HAP-1 (cell line): ENCODE results near the gene PCDH18.
"Not testable (repeated sequence)": the region's sequence is repeated elsewhere in the genome, so short reads cannot be mapped to it uniquely, and the experiment has no call there.

Source experiments
- DNase-seq, 2 experiments: peaks; one replicate each; pipeline ENCODE4 v3.0.0-alpha.2; 2016 to 2020; ENCODE audit warnings: low spot score in 2 of 2
- H3K27me3 ChIP-seq: fragments of 250-450 bp; sonication (Bioruptor Pico); 2 replicates; pipeline ENCODE4 v1.5.1; 2020; ENCODE audit warnings: low read depth, mild to moderate bottlenecking, moderate library complexity
- H3K36me3 ChIP-seq: fragments of 250-450 bp; sonication (Bioruptor Pico); replicated peaks from 2 replicates; pipeline ENCODE4 v1.5.1; 2020; ENCODE audit warnings: mild to moderate bottlenecking
- H3K4me1 ChIP-seq: fragments of 250-450 bp; sonication (Bioruptor Pico); 2 replicates; pipeline ENCODE4 v1.5.1; 2020; ENCODE audit warnings: mild to moderate bottlenecking
- H3K4me3 ChIP-seq: fragments of 250-450 bp; sonication (Bioruptor Pico); 2 replicates; pipeline ENCODE4 v1.5.1; 2020; ENCODE audit warnings: mild to moderate bottlenecking, moderate library complexity
- H3K9me3 ChIP-seq: fragments of 250-450 bp; sonication (Bioruptor Pico); 2 replicates; pipeline ENCODE4 v1.5.1; 2020; ENCODE audit warnings: mild to moderate bottlenecking, moderate library complexity
- in situ Hi-C: fragments of 300-500 bp; cut with MboI; formaldehyde crosslinking; loops from 3 replicates; pipeline ENCODE4 v1.14.3; 2020; ENCODE audit warnings: low sequenced_read_pairs, inconsistent platforms, mixed read lengths

The PCDH18 gene

DNA sequence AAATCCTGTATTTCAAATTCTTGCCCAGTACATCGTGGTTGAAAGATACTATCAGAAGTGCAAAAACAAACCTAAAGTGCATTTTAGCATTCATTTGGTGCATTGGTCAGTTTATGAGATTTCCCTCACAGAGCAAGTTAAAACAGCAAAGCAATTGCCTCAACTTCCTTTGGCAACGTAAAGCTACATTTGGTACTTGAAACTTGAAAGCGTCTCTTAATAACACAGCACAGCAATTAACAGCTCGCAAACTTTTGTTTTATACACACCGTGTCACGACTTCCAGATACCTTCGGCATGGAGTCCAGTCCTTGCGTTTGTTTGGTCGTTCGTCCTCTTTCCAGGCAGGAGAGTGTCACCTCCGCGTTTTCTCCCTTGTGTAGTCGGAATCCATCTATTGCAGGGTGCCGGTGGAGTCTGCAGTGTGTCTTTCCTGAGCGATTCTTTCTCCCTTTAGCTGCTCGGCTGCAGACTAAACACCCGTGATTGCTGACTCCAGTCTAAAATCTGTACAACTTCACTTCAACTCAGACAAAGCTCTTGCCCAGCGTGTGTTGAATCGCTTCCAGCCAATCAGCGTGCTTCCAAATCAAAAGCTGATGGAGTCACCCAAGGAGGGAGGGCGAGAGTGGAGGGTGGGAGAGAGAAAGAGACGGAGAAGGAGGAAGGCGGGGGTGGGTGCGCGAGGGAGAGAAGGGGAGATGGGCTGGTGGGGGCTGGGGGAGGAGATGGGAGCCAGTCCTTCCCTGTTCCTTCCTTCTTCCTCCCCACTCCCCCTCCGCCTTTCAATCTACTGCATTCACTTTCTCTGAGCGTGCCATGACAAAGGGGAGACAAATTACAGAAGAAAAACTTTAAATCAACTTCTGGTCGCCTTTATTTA, at the start of gene PCDH18:
Gene PCDH18 (minus strand): TSS at position 509 of the 883 bp plus-strand sequence. CDS start 406 bp downstream, at position 103.
- Histone ChIP-seq H3K9me3 (no peaks in the 10 kb centered on the region), H3K27me3 (no peaks in the 10 kb centered on the region), H3K4me1 (peaks cover 43% of the 10 kb centered on the region), H3K36me3 (peaks cover 32% of the 10 kb centered on the region), H3K4me3 (peak within 1 kb of the TSS; percentile 64)
- peak; percentile 96 to 97 for DNase-seq
- in situ Hi-C loops = no loop called here

DNA sequence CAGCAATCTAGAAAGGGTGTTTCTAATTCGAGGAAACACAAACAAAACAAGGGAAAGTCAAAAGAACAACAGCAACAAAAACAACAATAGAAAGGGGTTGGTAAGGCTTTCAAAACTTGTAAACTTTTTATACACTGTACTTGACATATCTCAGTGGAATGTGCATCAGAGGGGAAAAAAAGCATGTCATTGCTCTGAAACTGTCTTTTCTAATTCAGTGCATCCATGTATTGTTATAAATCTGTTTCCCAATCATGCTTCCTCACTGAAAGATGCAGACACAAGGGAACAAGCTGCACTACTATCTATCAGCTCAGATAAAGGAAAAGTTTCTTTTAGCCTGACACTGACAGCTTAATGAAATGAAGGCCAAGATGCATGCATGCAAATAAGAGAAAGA, 44.2 kb upstream of the PCDH18 start:
- in situ Hi-C loops = no loop called here
- no peaks in the 10 kb centered on the region for H3K36me3 ChIP-seq
- no peaks in the 10 kb centered on the region for H3K9me3 ChIP-seq
- H3K4me1 ChIP-seq = peaks cover 18% of the 10 kb centered on the region
- no peaks in the 10 kb centered on the region for H3K27me3 ChIP-seq
- H3K4me3 ChIP-seq = no peak overlapping the region
- no peak for DNase-seq

DNA sequence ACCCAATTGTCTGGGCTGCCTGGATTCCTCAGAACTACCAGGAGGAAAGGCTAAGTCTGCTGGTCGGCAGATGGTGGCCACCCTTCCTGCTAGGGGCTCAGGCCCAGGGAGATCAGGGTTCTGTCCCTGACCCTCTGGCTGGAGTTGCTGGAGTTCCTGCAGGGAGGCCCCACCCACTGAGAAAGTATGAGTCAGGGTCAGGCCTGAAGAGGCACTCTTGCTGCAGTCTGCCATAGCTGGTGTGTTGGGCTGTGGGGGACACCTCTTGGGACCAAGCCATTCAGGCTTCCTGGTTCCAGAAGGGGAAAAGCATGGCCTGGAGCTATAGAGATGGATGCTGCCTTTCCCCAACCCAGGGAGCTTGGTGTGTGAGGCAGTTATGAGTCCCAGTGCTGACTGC, 40.4 kb upstream of the PCDH18 start:
- in situ Hi-C loops = no loop called here
- H3K9me3 ChIP-seq = no peaks in the 10 kb centered on the region
- no peaks in the 10 kb centered on the region for H3K36me3 ChIP-seq
- DNase-seq = no peak
- peaks cover 14% of the 10 kb centered on the region for H3K4me1 ChIP-seq
- no peaks in the 10 kb centered on the region for H3K27me3 ChIP-seq
- H3K4me3 ChIP-seq = no peak overlapping the region

GRCh38 chr4:137572163-137572562, 39.9 kb upstream of the PCDH18 start:
- Histone ChIP-seq H3K27me3 (no peaks in the 10 kb centered on the region), H3K36me3 (no peaks in the 10 kb centered on the region), H3K9me3 (no peaks in the 10 kb centered on the region), H3K4me1 (peaks cover 10% of the 10 kb centered on the region), H3K4me3 (no peak overlapping the region)
- in situ Hi-C loops = no loop called here
- DNase-seq = no peak

- H3K27me3 ChIP-seq = no peaks in the 10 kb centered on the region
- no peak overlapping the region for H3K4me3 ChIP-seq
- H3K4me1 ChIP-seq = no peaks in the 10 kb centered on the region
- DNase-seq = no peak
- no peaks in the 10 kb centered on the region for H3K36me3 ChIP-seq
- no peaks in the 10 kb centered on the region for H3K9me3 ChIP-seq
- in situ Hi-C loops = no loop called here
Observed at GRCh38 chr4:137559801-137560200, 27.5 kb upstream of the PCDH18 start.

DNA sequence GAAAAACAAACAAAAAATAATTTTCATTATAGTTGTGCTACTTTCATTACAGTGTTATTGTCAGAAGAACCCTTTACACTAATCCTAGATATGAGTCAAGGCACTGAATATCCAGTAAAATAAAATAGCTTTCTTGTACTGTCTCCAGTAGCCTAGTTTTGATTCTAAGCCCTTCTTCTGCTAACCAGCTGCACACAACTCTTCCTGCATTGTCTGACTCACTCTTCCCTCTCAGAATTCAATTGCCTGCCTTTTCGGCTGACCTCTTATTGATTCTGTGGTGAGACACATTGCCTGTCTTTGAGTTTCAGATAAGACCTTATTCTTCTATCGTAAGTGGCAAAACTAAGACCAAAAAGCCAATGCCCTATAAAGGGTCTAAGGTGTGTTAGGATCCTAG, 26.7 kb upstream of the PCDH18 start:
- H3K36me3 ChIP-seq = no peaks in the 10 kb centered on the region
- H3K4me3 ChIP-seq = no peak overlapping the region
- no peak for DNase-seq
- no peaks in the 10 kb centered on the region for H3K9me3 ChIP-seq
- no peaks in the 10 kb centered on the region for H3K27me3 ChIP-seq
- H3K4me1 ChIP-seq = no peaks in the 10 kb centered on the region
- in situ Hi-C loops = no loop called here

DNA sequence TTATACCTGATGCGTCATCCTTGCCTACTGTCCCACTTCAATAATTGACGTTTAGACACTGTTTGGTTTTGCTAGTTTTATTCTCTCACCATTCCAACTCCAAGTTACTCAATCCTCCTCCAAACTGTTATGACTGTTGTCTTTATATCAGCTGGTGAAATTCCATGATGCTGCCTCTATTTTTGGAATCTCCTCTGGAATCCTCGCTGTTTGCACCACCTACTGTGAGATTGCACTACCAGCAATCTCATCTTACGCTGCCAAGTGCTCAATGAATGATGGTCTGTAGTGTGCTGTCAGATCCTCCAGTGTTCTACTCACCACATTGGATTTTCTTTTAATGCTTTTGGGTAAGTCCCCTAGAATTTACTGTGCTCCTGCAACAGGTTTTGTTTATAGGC, 13.2 kb upstream of the PCDH18 start:
- H3K4me3 ChIP-seq = no peak overlapping the region
- peaks cover 34% of the 10 kb centered on the region for H3K4me1 ChIP-seq
- no peaks in the 10 kb centered on the region for H3K27me3 ChIP-seq
- in situ Hi-C loops = no loop called here
- DNase-seq = no peak
- no peaks in the 10 kb centered on the region for H3K9me3 ChIP-seq
- H3K36me3 ChIP-seq = no peaks in the 10 kb centered on the region

GRCh38 chr4:137543648-137544047, 11.4 kb upstream of the PCDH18 start:
- in situ Hi-C loops = no loop called here
- H3K9me3 ChIP-seq = no peaks in the 10 kb centered on the region
- H3K27me3 ChIP-seq = no peaks in the 10 kb centered on the region
- H3K4me1 ChIP-seq = peaks cover 40% of the 10 kb centered on the region
- no peaks in the 10 kb centered on the region for H3K36me3 ChIP-seq
- no peak overlapping the region for H3K4me3 ChIP-seq
- DNase-seq = no peak

DNA sequence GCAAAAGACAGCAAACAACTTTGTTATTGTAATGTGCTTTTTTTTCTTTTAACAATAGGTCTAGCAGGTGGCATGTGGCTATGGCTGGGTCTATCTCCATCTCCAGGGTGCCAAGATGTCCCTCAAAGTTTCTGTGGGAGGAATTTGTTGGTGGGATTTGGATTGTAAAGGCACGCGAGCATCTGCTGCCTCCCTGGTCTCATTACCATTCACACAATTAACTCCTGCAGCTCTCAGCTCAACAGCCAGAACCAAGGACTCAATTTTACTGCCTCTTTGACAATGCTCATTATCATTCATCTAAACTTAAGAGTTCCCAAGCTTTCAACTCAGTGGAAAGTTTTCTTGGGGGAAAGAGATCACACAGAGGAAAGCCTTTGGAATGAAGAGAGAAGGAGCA, 10.9 kb upstream of the PCDH18 start:
- no peak overlapping the region for H3K4me3 ChIP-seq
- H3K4me1 ChIP-seq = peaks cover 45% of the 10 kb centered on the region
- DNase-seq = peak; percentile 82 to 98
- in situ Hi-C loops = no loop called here
- no peaks in the 10 kb centered on the region for H3K27me3 ChIP-seq
- H3K9me3 ChIP-seq = no peaks in the 10 kb centered on the region
- no peaks in the 10 kb centered on the region for H3K36me3 ChIP-seq

GRCh38 chr4:137541876-137542646, 9.8 kb upstream of the PCDH18 start:
- Histone ChIP-seq H3K36me3 (no peaks in the 10 kb centered on the region), H3K9me3 (no peaks in the 10 kb centered on the region), H3K27me3 (no peaks in the 10 kb centered on the region), H3K4me3 (no peak overlapping the region), H3K4me1 (peaks cover 49% of the 10 kb centered on the region)
- DNase-seq = peak in 1 of 2 experiments; percentile 70
- in situ Hi-C loops = no loop called here

- DNase-seq = no peak
- H3K27me3 ChIP-seq = no peaks in the 10 kb centered on the region
- H3K9me3 ChIP-seq = no peaks in the 10 kb centered on the region
- H3K36me3 ChIP-seq = no peaks in the 10 kb centered on the region
- in situ Hi-C loops = no loop called here
- no peak overlapping the region for H3K4me3 ChIP-seq
- peaks cover 57% of the 10 kb centered on the region for H3K4me1 ChIP-seq
Observed at GRCh38 chr4:137541181-137541580, 8.9 kb upstream of the PCDH18 start.

- no peaks in the 10 kb centered on the region for H3K9me3 ChIP-seq
- no peaks in the 10 kb centered on the region for H3K27me3 ChIP-seq
- peaks cover 66% of the 10 kb centered on the region for H3K4me1 ChIP-seq
- H3K36me3 ChIP-seq = no peaks in the 10 kb centered on the region
- in situ Hi-C loops = no loop called here
- no peak for DNase-seq
- no peak overlapping the region for H3K4me3 ChIP-seq
Observed at GRCh38 chr4:137540356-137540755, 8.1 kb upstream of the PCDH18 start.

GRCh38 chr4:137538526-137538925, 6.2 kb upstream of the PCDH18 start:
- Histone ChIP-seq H3K4me1 (peaks cover 76% of the 10 kb centered on the region), H3K36me3 (no peaks in the 10 kb centered on the region), H3K4me3 (no peak overlapping the region), H3K27me3 (no peaks in the 10 kb centered on the region), H3K9me3 (no peaks in the 10 kb centered on the region)
- no peak for DNase-seq
- in situ Hi-C loops = no loop called here

DNA sequence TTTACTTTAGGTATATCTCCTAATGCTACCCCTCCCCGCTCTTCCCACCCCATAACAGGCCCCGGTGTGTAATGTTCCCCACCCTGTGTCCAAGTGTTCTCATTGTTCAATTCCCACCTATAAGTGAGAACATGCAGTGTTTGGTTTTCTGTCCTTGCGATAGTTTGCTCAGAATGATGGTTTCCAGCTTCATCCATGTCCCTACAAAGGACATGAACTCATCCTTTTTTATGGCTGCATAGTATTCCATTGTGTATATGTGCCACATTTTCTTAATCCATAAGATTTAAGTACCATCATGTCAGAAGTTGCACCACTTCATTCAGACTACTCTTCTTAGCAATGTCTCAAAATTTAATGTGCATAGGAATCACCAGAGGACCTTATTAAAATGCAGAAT, 5.5 kb upstream of the PCDH18 start:
- DNase-seq, H3K9me3 ChIP-seq, in situ Hi-C loops, H3K4me3 ChIP-seq, H3K36me3 ChIP-seq, H3K27me3 ChIP-seq: not testable (repeated sequence)
- peaks cover 78% of the 10 kb centered on the region for H3K4me1 ChIP-seq
